GM19324 (cell line): ENCODE measurements around the gene IRS1.

Source experiments
- ATAC-seq: cut with Tn5 transposase; IDR thresholded peaks from one replicate; pipeline ENCODE4 v1.9.1; 2021; ENCODE audit warnings: mild to moderate bottlenecking, moderate library complexity; ENCODE audit not compliant: unreplicated experiment, low FRiP score

Gene IRS1

GRCh38 chr2:226763320-226763719 is 36.3 kb downstream of the IRS1 start:
- no peak for ATAC-seq

- no peak for ATAC-seq
These were observed 38.4 kb downstream of the IRS1 start for GRCh38 chr2:226761195-226761583.

- ATAC-seq = no peak
These were observed 39.0 kb downstream of the IRS1 start for GRCh38 chr2:226760412-226761194.

GRCh38 chr2:226759768-226760167 is 39.9 kb downstream of the IRS1 start:
- ATAC-seq = no peak

- ATAC-seq = no peak
These were observed 40.5 kb downstream of the IRS1 start for GRCh38 chr2:226758921-226759640.

- no peak for ATAC-seq
These were observed 43.5 kb downstream of the IRS1 start for GRCh38 chr2:226756131-226756530.

- no peak for ATAC-seq
These were observed 44.0 kb downstream of the IRS1 start for GRCh38 chr2:226755631-226756030.

GRCh38 chr2:226754821-226755604 is 44.6 kb downstream of the IRS1 start:
- no peak for ATAC-seq

GRCh38 chr2:226752887-226753286 is 46.7 kb downstream of the IRS1 start:
- ATAC-seq = no peak

- ATAC-seq = no peak
These were observed 52.3 kb downstream of the IRS1 start for GRCh38 chr2:226747288-226747687.

- no peak for ATAC-seq
These were observed 53.3 kb downstream of the IRS1 start for GRCh38 chr2:226746196-226746800.

- no peak for ATAC-seq
These were observed 55.7 kb downstream of the IRS1 start for GRCh38 chr2:226743915-226744314.

GRCh38 chr2:226742347-226742746 is 57.3 kb downstream of the IRS1 start:
- no peak for ATAC-seq

GRCh38 chr2:226740039-226740648 is 59.5 kb downstream of the IRS1 start:
- ATAC-seq = no peak

GRCh38 chr2:226739545-226740030 is 60.0 kb downstream of the IRS1 start:
- ATAC-seq = no peak

- no peak for ATAC-seq
These were observed 60.6 kb downstream of the IRS1 start for GRCh38 chr2:226738821-226739544.

- ATAC-seq = no peak
These were observed 61.3 kb downstream of the IRS1 start for GRCh38 chr2:226738191-226738820.

- no peak for ATAC-seq
These were observed 63.2 kb downstream of the IRS1 start for GRCh38 chr2:226736382-226736781.

- no peak for ATAC-seq
These were observed 65.6 kb downstream of the IRS1 start for GRCh38 chr2:226733927-226734564.
